SH-SY5Y (cell line): Measurements from ENCODE around the gene ANLN.

Experiments
- GATA2 ChIP-seq: IDR thresholded peaks from 2 replicates; pipeline ENCODE4 v1.6.1; 2011; ENCODE audit warnings: mild to moderate bottlenecking, low read depth, low read length
- GATA3 ChIP-seq: IDR thresholded peaks from 2 replicates; pipeline ENCODE4 v1.6.1; 2011; ENCODE audit warnings: low read depth, mild to moderate bottlenecking, low read length, moderate library complexity

GRCh38 chr7:36372156-36372555 lies 17.5 kb upstream of the ANLN start:
- TF ChIP-seq GATA2 (no peak), GATA3 (no peak)
